Thyroid gland (tissue), 4 donors: ENCODE data around the gene FYB2.

Experiments
- POLR2A ChIP-seq, 2 donors: fragments of 450-650 bp; IDR thresholded peaks; one replicate each; pipeline ENCODE4 v1.6.1; 2017; ENCODE audit warnings: antibody characterized with exemption in 2 of 2, mild to moderate bottlenecking in 2 of 2, moderate library complexity in 1 of 2
- TF ChIP-seq, protein P1 (sequence below), 6 experiments: fragments of 200-600 bp in 3 of 6; fragments of 450-650 bp in 3 of 6; sonication (generic) in 3 of 6; IDR thresholded peaks; one replicate each; pipeline ENCODE4 v1.5.1; 2016 to 2019; ENCODE audit warnings: antibody characterized with exemption in 6 of 6, mild to moderate bottlenecking in 2 of 6, inconsistent platforms in 1 of 6, moderate library complexity in 1 of 6

DNA sequence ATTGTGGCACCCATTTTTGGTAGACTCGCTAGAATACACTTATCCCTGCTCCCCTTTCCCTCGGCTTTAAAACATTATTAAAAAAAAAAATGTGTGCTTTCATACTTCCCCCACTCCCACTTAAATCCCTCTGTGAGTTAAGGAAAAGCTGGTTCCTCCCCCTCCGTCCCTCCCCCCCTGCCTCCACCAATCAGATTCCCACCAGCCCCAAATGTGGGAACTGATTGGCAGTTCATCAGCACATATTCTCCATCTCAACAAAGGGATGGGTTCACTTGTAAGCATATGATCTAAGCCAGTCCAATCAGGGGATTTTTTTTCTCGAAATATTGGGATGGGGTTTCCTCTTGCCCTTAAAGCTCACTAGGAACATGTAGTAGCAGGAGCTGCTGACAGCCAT is 10.8 kb upstream of the FYB2 start:
- TF ChIP-seq, protein P1, sequence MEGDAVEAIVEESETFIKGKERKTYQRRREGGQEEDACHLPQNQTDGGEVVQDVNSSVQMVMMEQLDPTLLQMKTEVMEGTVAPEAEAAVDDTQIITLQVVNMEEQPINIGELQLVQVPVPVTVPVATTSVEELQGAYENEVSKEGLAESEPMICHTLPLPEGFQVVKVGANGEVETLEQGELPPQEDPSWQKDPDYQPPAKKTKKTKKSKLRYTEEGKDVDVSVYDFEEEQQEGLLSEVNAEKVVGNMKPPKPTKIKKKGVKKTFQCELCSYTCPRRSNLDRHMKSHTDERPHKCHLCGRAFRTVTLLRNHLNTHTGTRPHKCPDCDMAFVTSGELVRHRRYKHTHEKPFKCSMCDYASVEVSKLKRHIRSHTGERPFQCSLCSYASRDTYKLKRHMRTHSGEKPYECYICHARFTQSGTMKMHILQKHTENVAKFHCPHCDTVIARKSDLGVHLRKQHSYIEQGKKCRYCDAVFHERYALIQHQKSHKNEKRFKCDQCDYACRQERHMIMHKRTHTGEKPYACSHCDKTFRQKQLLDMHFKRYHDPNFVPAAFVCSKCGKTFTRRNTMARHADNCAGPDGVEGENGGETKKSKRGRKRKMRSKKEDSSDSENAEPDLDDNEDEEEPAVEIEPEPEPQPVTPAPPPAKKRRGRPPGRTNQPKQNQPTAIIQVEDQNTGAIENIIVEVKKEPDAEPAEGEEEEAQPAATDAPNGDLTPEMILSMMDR (IDR thresholded peaks at IDR 0.05), result no peak
- no peak for TF ChIP-seq POLR2A (IDR thresholded peaks at IDR 0.05)
